T-cell (primary cell): ENCODE results near the gene HMGCLL1. TPM values are rescaled to one million over a fixed set of nuclear protein-coding genes. Genes with fewer than 3 reads are reported as not detected.

Experiments used
- ATAC-seq, 4 experiments: fragments of 200-7000 bp in 3 of 4; fragments of 150-1000 bp in 1 of 4; cut with Tn5 transposase; replicated peaks in 1 of 4; 1 replicate in 3 of 4; 2 replicates in 1 of 4; pipeline ENCODE4 v1.10.0; 2021; ENCODE audit warnings: moderate library complexity in 3 of 4, mild to moderate bottlenecking in 2 of 4, moderate number of reproducible peaks in 1 of 4
- CTCF ChIA-PET, 2 donors: fragments of 300-600 bp; sonication (Branson Sonifier 250); formaldehyde crosslinking; loops; one replicate each; lab custom pipeline; 2022; ENCODE audit warnings: antibody characterized with exemption in 2 of 2; lab: Charles Lee
- POLR2A ChIA-PET, 2 donors: fragments of 300-600 bp; sonication (Branson Sonifier 250); formaldehyde crosslinking; loops; one replicate each; lab custom pipeline; 2022; ENCODE audit warnings: antibody characterized with exemption in 2 of 2; lab: Charles Lee
- DNase-seq, 35 experiments: peaks; one replicate each; pipeline versions ENCODE4 v3.0.0 to v3.0.0-alpha.2; 2013 to 2023
- H3K27ac ChIP-seq: one replicate; pipeline ENCODE4 v1.5.1; 2013; ENCODE audit warnings: low read length
- H3K27me3 ChIP-seq, 2 experiments: replicated peaks in 1 of 2; 1 replicate in 1 of 2; 2 replicates in 1 of 2; pipeline versions ENCODE4 v1.6.1 to v1.7.0; 2013; ENCODE audit warnings: low read length in 1 of 2, mixed read lengths in 1 of 2; ENCODE audit not compliant: control insufficient read depth in 2 of 2, insufficient read depth in 2 of 2; ENCODE audit errors: extremely low read depth in 1 of 2
- H3K36me3 ChIP-seq, 2 donors: 1 replicate in 1 of 2; 2 replicates in 1 of 2; pipeline versions ENCODE4 v1.6.1 to v1.7.0; 2013; ENCODE audit warnings: low read length in 1 of 2; ENCODE audit not compliant: control insufficient read depth in 2 of 2, insufficient read depth in 1 of 2; ENCODE audit errors: extremely low read depth in 1 of 2
- H3K4me1 ChIP-seq, 2 experiments: 1 replicate in 1 of 2; 2 replicates in 1 of 2; pipeline versions ENCODE4 v1.6.1 to v1.7.0; 2013; ENCODE audit warnings: low read length in 2 of 2, mixed read lengths in 1 of 2; ENCODE audit not compliant: insufficient read depth in 2 of 2, control insufficient read depth in 1 of 2; ENCODE audit errors: extremely low read depth in 1 of 2
- H3K4me3 ChIP-seq, 2 donors: 1 replicate in 1 of 2; 2 replicates in 1 of 2; pipeline versions ENCODE4 v1.5.1 to v1.7.0; 2013; ENCODE audit warnings: mild to moderate bottlenecking in 2 of 2, low read length in 1 of 2, moderate library complexity in 1 of 2; ENCODE audit not compliant: control insufficient read depth in 1 of 2; ENCODE audit errors: extremely low read depth in 1 of 2
- H3K9me3 ChIP-seq: 2 replicates; pipeline ENCODE4 v1.7.0; 2013
- H3K27ac Mint-ChIP-seq, 2 donors: one replicate each; pipeline ENCODE4 v1.8.0; 2020 to 2021; ENCODE audit warnings: mild to moderate bottlenecking in 2 of 2, mixed read lengths in 2 of 2
- H3K27me3 Mint-ChIP-seq, 2 donors: one replicate each; pipeline ENCODE4 v1.8.0; 2021 to 2022; ENCODE audit warnings: mixed read lengths in 2 of 2
- H3K36me3 Mint-ChIP-seq: one replicate; pipeline ENCODE4 v1.8.0; 2021; ENCODE audit warnings: mixed read lengths
- H3K4me1 Mint-ChIP-seq, 3 donors: one replicate each; pipeline ENCODE4 v1.8.0; 2020 to 2022; ENCODE audit warnings: mixed read lengths in 3 of 3, mild to moderate bottlenecking in 1 of 3
- H3K4me3 Mint-ChIP-seq, 3 donors: one replicate each; pipeline ENCODE4 v1.8.0; 2020 to 2022; ENCODE audit warnings: mild to moderate bottlenecking in 3 of 3, mixed read lengths in 3 of 3, moderate library complexity in 3 of 3
- H3K9me3 Mint-ChIP-seq, 3 donors: one replicate each; pipeline ENCODE4 v1.8.0; 2020 to 2022; ENCODE audit warnings: mixed read lengths in 3 of 3
- WGBS: methylation state at CpG from one replicate; pipeline ENCODE4 v1.1.5; 2013; ENCODE audit warnings: missing lambda C conversion rate; ENCODE audit not compliant: insufficient coverage; 5-methylcytosine and 5-hydroxymethylcytosine counted together
- total RNA-seq, 35 experiments: library from RNA in 6 of 35; stranded (reverse) in 6 of 35; fragments of 120-200 nt in 1 of 35; gene quantifications; one replicate each; pipeline versions ENCODE4 v1.2.1 to v1.2.4 and lab custom pipeline; 2013 to 2026

HMGCLL1 gene
- total RNA-seq, 5 donors from 2014 or later (not counting 1 experiment from before 2014, with no cell fraction given): not detected

- WGBS: 71% methylated on average over 1 of the region's 4 CpGs
- H3K36me3 Mint-ChIP-seq: no peaks in the 10 kb centered on the region
These were observed 35.2 kb downstream of the HMGCLL1 start for GRCh38 chr6:55543633-55544309.

DNA sequence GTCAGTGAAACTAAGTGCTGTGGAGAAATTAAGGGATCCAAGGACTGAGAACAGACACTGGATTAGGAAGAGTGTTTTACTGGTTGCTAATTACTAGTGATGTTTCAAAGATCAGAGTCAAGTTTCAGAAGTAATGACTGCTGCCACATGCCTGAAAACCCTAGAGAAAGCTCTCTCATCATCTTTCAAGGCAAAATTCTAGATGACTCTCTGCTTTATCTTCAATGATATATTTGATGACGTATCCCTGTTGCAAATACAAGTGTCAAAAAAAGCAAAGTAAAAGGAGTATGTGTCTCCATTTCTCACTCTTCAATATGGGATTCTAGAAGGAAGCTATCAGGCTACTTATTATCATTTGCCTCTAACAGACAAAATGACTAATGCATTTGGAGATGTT lies 38.0 kb downstream of the HMGCLL1 start:
- ATAC-seq: no peak
- H3K4me3 ChIP-seq: no peak overlapping the region
- H3K27ac ChIP-seq: no peak overlapping the region
- WGBS: no CpG with 5 or more reads among the region's 1 CpG
- Mint-ChIP-seq H3K27ac (no peak overlapping the region), H3K4me1 (no peaks in the 10 kb centered on the region), H3K36me3 (no peaks in the 10 kb centered on the region), H3K9me3 (peaks cover 0 to 5% (median 5%) of the 10 kb centered on the region in 3 donors), H3K4me3 (no peak overlapping the region), H3K27me3 (no peaks in the 10 kb centered on the region)
- CTCF ChIA-PET: interaction anchor here in 1 of 2 donors (0.6 kb wide), 1 partner anchor 1905 kb away, joined by 3 read pairs; no protein-coding TSS in a partner anchor
- H3K4me1 ChIP-seq: no peaks in the 10 kb centered on the region
- H3K9me3 ChIP-seq: no peaks in the 10 kb centered on the region
- no peaks in the 10 kb centered on the region for H3K36me3 ChIP-seq
- H3K27me3 ChIP-seq: no peaks in the 10 kb centered on the region
- no peak for DNase-seq
- POLR2A ChIA-PET: no interaction called here

More at GRCh38 chr6:55543633-55544309, 35.2 kb downstream of the HMGCLL1 start:
- no peak overlapping the region for H3K4me3 ChIP-seq
- Mint-ChIP-seq H3K4me3 (no peak overlapping the region), H3K9me3 (peaks cover 3 to 5% (median 5%) of the 10 kb centered on the region in 3 donors), H3K27ac (no peak overlapping the region), H3K27me3 (no peaks in the 10 kb centered on the region), H3K4me1 (no peaks in the 10 kb centered on the region)
- no peaks in the 10 kb centered on the region for H3K4me1 ChIP-seq
- POLR2A ChIA-PET: no interaction called here
- DNase-seq: no peak
- H3K9me3 ChIP-seq: no peaks in the 10 kb centered on the region
- no peak overlapping the region for H3K27ac ChIP-seq
- CTCF ChIA-PET: no interaction called here
- ATAC-seq: no peak
- no peaks in the 10 kb centered on the region for H3K36me3 ChIP-seq
- no peaks in the 10 kb centered on the region for H3K27me3 ChIP-seq

- no peaks in the 10 kb centered on the region for H3K27me3 ChIP-seq
- no peaks in the 10 kb centered on the region for H3K36me3 ChIP-seq
- no peaks in the 10 kb centered on the region for H3K36me3 Mint-ChIP-seq
- H3K9me3 ChIP-seq: no peaks in the 10 kb centered on the region
- ChIA-PET CTCF (no interaction called here), POLR2A (interaction anchor here in 1 of 2 donors (0.6 kb wide), 1 partner anchor 266 kb away, joined by 4 read pairs; no protein-coding TSS in a partner anchor)
- H3K27ac Mint-ChIP-seq: no peak overlapping the region
- no peak overlapping the region for H3K27ac ChIP-seq
- peaks cover 2 to 10% (median 5%) of the 10 kb centered on the region in 3 donors for H3K9me3 Mint-ChIP-seq
- H3K4me3 Mint-ChIP-seq: no peak overlapping the region
- no peak overlapping the region for H3K4me3 ChIP-seq
- H3K27me3 Mint-ChIP-seq: no peaks in the 10 kb centered on the region
- WGBS: no CpG with 5 or more reads among the region's 2 CpGs
- ATAC-seq (no peak), DNase-seq (no peak)
- no peaks in the 10 kb centered on the region for H3K4me1 ChIP-seq
- no peaks in the 10 kb centered on the region for H3K4me1 Mint-ChIP-seq
These were observed 42.5 kb downstream of the HMGCLL1 start for GRCh38 chr6:55536391-55536956.

DNA sequence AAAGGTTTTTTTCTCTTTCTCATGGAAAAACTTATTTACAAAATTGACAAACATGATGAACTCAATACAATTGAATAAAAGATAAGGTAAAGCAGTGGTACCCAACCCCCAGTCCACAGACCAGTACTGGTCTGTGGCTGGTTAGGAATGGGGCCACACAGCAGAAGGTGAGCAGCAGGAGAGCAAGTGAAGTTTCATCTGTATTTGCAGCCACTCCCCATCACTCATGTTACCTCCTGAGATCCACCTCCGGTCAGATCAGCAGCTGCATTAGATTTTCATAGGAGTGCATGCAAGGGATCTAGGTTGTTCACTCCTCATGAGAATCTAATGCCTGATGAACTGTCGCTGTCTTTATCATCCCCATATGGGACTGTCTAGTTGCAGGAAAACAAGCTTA lies 47.5 kb downstream of the HMGCLL1 start:
- H3K27me3 ChIP-seq: no peaks in the 10 kb centered on the region
- no peak overlapping the region for H3K27ac ChIP-seq
- ATAC-seq (no peak), DNase-seq (no peak)
- no peaks in the 10 kb centered on the region for H3K4me1 ChIP-seq
- 67% methylated on average over 1 of the region's 2 CpGs for WGBS
- H3K36me3 ChIP-seq: no peaks in the 10 kb centered on the region
- no peak overlapping the region for H3K4me3 ChIP-seq
- ChIA-PET POLR2A (no interaction called here), CTCF (no interaction called here)
- peaks cover 0 to 13% (median 6%) of the 10 kb centered on the region in 3 donors for H3K9me3 Mint-ChIP-seq
- no peaks in the 10 kb centered on the region for H3K4me1 Mint-ChIP-seq
- H3K36me3 Mint-ChIP-seq: no peaks in the 10 kb centered on the region
- no peaks in the 10 kb centered on the region for H3K9me3 ChIP-seq
- no peaks in the 10 kb centered on the region for H3K27me3 Mint-ChIP-seq
- H3K27ac Mint-ChIP-seq: no peak overlapping the region
- no peak overlapping the region for H3K4me3 Mint-ChIP-seq

DNA sequence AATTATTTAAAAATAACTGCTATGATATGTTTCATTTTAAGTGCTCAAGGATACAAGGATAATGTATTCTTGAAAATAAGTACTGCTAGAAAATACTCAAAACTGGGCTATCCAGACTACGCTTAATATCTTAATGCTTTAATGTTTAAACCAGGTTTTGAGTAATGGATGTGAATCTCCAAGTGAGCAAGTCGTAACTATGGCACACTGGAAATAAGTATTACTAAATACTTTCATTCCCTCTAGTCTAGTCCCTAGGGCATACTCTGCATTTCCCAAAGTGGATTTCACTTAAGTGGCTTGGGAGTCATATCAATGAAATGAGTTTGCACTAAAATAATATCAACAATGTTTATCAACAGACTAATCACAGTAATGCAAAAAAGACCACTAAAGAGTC lies 48.1 kb downstream of the HMGCLL1 start:
- no peak for DNase-seq
- CTCF ChIA-PET: no interaction called here
- H3K27me3 ChIP-seq: no peaks in the 10 kb centered on the region
- no peaks in the 10 kb centered on the region for H3K9me3 ChIP-seq
- no peaks in the 10 kb centered on the region for H3K4me1 Mint-ChIP-seq
- H3K9me3 Mint-ChIP-seq: peaks cover 0 to 17% (median 6%) of the 10 kb centered on the region in 3 donors
- no peaks in the 10 kb centered on the region for H3K36me3 Mint-ChIP-seq
- H3K27ac ChIP-seq: no peak overlapping the region
- H3K27ac Mint-ChIP-seq: no peak overlapping the region
- H3K27me3 Mint-ChIP-seq: no peaks in the 10 kb centered on the region
- POLR2A ChIA-PET: no interaction called here
- no CpG with 5 or more reads among the region's 2 CpGs for WGBS
- no peaks in the 10 kb centered on the region for H3K4me1 ChIP-seq
- no peak overlapping the region for H3K4me3 Mint-ChIP-seq
- no peak for ATAC-seq
- H3K36me3 ChIP-seq: no peaks in the 10 kb centered on the region
- no peak overlapping the region for H3K4me3 ChIP-seq

DNA sequence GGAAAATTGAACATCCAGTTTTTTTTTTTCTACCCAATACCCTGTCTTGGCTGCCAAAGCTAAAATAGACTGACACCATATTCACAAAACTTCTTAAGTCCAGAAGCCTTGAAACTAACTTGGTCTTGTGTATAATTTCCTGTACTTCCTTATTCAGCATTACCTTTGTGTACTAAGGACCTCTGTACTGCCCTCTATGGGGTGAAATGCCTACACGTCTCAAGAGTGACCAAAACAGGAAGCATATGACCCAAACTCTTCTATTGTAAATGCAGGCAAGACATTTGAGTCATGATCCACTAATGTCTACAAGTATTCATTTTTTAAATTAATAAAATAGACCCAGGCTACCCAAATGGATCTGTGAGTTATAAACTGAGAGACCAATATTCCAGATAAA lies 50.4 kb downstream of the HMGCLL1 start:
- no peaks in the 10 kb centered on the region for H3K4me1 ChIP-seq
- no peak overlapping the region for H3K4me3 ChIP-seq
- POLR2A ChIA-PET: no interaction called here
- ATAC-seq (no peak), DNase-seq (no peak)
- no peaks in the 10 kb centered on the region for H3K27me3 Mint-ChIP-seq
- H3K4me3 Mint-ChIP-seq: no peak overlapping the region
- no peak overlapping the region for H3K27ac ChIP-seq
- H3K27ac Mint-ChIP-seq: no peak overlapping the region
- no peaks in the 10 kb centered on the region for H3K36me3 Mint-ChIP-seq
- CTCF ChIA-PET: interaction anchor here in 1 of 2 donors (0.6 kb wide), 1 partner anchor 21 kb away, joined by 3 read pairs; no protein-coding TSS in a partner anchor
- no peaks in the 10 kb centered on the region for H3K4me1 Mint-ChIP-seq
- no peaks in the 10 kb centered on the region for H3K36me3 ChIP-seq
- H3K9me3 Mint-ChIP-seq: peaks cover 0 to 16% (median 8%) of the 10 kb centered on the region in 3 donors
- no peaks in the 10 kb centered on the region for H3K9me3 ChIP-seq
- H3K27me3 ChIP-seq: no peaks in the 10 kb centered on the region
- WGBS: no CpG with 5 or more reads among the region's 1 CpG
